AG04450 (cell line): ENCODE measurements around the gene OSBPL1A. TPM values are rescaled to one million over a fixed set of nuclear protein-coding genes. Genes with fewer than 3 reads are reported as not detected.

Source experiments
- CTCF ChIA-PET: fragments of 300-600, 350-600 bp; formaldehyde crosslinking; extraction: SDS; loops from one replicate; lab custom pipeline; 2022; ENCODE audit warnings: antibody characterized with exemption, inconsistent platforms; lab: Charles Lee
- POLR2A ChIA-PET: fragments of 350-600 bp; formaldehyde crosslinking; extraction: SDS; loops from one replicate; lab custom pipeline; 2021; ENCODE audit warnings: antibody characterized with exemption, inconsistent platforms; lab: Yijun Ruan, JAX
- DNase-seq: peaks from one replicate; pipeline ENCODE4 v3.0.0-alpha.2; 2011; ENCODE audit warnings: low read depth, low spot score
- H3K27ac ChIP-seq: one replicate; pipeline ENCODE4 v1.5.1; 2012; ENCODE audit warnings: low read depth, low read length, control low read depth
- H3K27me3 ChIP-seq: one replicate; pipeline ENCODE4 v1.6.0; 2012; ENCODE audit warnings: low read length; ENCODE audit not compliant: control insufficient read depth, insufficient read depth
- H3K4me3 ChIP-seq: 2 replicates; pipeline ENCODE4 v1.5.1; 2011; ENCODE audit warnings: mild to moderate bottlenecking, low read depth, low read length, control low read depth
- H3K9me3 ChIP-seq: 2 replicates; pipeline ENCODE4 v1.5.1; 2012; ENCODE audit warnings: low read length; ENCODE audit not compliant: control insufficient read depth, insufficient read depth
- polyA plus RNA-seq: library from polyadenylated mRNA; depleted of rRNA; stranded (reverse); fragments of >200 nt; gene quantifications from 2 replicates; pipeline ENCODE4 v1.2.3, GENCODE V29; 2011
- TF ChIP-seq, protein P1 (sequence below): IDR thresholded peaks from 2 replicates; pipeline ENCODE4 v1.5.1; 2011; ENCODE audit warnings: low read depth, low read length, control low read depth, inconsistent platforms

OSBPL1A gene
- polyA plus RNA-seq, 1 experiment, result 56.1 TPM

DNA sequence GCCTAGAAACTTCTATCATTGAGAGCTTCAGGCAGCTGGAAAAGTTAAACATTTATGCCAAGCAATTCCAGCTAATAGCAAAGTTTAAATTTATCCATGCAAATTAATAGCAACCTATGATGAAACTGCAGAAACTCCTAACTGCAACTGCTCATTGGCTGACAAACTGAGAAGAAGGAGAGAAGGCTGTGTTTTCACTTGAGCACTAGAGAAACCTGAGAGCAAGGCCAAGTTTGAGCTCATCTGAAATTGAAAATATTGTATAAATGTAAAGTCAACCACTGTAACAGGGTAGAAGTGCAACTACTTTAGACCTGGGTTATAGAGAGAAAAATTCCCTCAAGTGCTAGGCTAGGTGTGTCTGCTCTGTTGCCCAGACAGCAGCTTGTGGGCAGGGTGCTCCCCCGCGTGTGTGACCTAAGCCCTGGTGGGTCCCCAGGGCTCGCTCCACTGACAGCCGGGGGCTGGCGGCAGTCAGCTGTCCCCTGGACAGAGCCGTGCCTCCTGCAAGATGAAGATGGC is 208.6 kb downstream of the OSBPL1A start:
- Histone ChIP-seq H3K27ac (no peak overlapping the region), H3K27me3 (no peaks in the 10 kb centered on the region), H3K9me3 (no peaks in the 10 kb centered on the region), H3K4me3 (no peak overlapping the region)
- ChIA-PET CTCF (interaction anchor here (0.5 to 5.9 kb wide), 2 partner anchors 12 to 25 kb away, joined by 3 to 57 read pairs; no protein-coding TSS in a partner anchor), POLR2A (interaction anchor here (1.4 kb wide), 1 partner anchor 50 kb away, joined by 8 read pairs; the partner anchor contains the start of gene CABYR)
- no peak for DNase-seq
- TF ChIP-seq, protein P1, sequence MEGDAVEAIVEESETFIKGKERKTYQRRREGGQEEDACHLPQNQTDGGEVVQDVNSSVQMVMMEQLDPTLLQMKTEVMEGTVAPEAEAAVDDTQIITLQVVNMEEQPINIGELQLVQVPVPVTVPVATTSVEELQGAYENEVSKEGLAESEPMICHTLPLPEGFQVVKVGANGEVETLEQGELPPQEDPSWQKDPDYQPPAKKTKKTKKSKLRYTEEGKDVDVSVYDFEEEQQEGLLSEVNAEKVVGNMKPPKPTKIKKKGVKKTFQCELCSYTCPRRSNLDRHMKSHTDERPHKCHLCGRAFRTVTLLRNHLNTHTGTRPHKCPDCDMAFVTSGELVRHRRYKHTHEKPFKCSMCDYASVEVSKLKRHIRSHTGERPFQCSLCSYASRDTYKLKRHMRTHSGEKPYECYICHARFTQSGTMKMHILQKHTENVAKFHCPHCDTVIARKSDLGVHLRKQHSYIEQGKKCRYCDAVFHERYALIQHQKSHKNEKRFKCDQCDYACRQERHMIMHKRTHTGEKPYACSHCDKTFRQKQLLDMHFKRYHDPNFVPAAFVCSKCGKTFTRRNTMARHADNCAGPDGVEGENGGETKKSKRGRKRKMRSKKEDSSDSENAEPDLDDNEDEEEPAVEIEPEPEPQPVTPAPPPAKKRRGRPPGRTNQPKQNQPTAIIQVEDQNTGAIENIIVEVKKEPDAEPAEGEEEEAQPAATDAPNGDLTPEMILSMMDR, result no peak

DNA sequence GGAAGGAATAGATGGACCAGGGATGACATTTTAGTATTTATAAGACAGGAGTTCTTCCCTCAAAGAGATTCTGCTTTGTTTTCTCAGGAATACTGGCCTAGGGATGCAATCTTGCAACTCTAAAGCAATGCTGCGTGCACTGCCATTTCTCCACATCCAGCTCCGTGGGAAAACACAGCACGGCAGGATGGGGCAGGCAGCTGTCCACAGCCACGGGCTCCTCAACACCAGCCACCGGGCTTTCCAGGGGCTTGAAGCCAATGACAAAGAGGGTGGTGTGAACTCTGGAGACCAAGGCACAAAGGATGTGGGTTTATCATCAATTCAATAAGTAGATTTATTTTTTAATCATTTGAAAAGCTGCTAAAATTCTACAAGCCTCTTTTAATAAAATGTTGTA is 209.5 kb downstream of the OSBPL1A start:
- no peaks in the 10 kb centered on the region for H3K9me3 ChIP-seq
- POLR2A ChIA-PET, result interaction anchor here (1.4 kb wide), 1 partner anchor 49 kb away, joined by 8 read pairs; the partner anchor contains the start of gene CABYR
- H3K27ac ChIP-seq, result no peak overlapping the region
- no peak for DNase-seq
- no peak overlapping the region for H3K4me3 ChIP-seq
- H3K27me3 ChIP-seq, result no peaks in the 10 kb centered on the region
- CTCF ChIA-PET, result interaction anchor here (5.9 kb wide), 1 partner anchor 11 kb away, joined by 57 read pairs; no protein-coding TSS in a partner anchor
- TF ChIP-seq, protein P1, result no peak

DNA sequence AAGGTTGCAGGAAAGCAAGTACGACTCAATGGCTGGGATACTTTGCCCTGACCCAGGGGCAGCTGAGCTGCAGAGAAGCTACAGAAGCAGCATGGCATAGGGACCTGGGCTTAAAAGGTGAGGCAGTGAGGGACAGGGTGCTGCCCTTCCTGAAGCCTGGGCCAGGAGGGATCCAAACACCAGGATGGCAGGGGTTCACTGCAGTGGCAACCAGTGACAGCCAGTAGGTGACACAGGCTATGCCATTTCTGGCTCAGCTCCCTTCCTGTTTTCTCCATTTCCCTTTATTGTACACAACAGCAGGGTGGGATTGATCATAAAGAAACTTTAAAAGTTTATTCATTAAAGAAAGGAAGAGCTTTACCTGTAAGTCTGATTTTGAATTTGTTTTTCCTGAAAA is 209.9 kb downstream of the OSBPL1A start:
- ChIA-PET CTCF (interaction anchor here (5.9 kb wide), 1 partner anchor 11 kb away, joined by 57 read pairs; no protein-coding TSS in a partner anchor), POLR2A (no interaction called here)
- Histone ChIP-seq H3K9me3 (no peaks in the 10 kb centered on the region), H3K27me3 (no peaks in the 10 kb centered on the region), H3K4me3 (no peak overlapping the region), H3K27ac (no peak overlapping the region)
- TF ChIP-seq, protein P1, result no peak
- no peak for DNase-seq

DNA sequence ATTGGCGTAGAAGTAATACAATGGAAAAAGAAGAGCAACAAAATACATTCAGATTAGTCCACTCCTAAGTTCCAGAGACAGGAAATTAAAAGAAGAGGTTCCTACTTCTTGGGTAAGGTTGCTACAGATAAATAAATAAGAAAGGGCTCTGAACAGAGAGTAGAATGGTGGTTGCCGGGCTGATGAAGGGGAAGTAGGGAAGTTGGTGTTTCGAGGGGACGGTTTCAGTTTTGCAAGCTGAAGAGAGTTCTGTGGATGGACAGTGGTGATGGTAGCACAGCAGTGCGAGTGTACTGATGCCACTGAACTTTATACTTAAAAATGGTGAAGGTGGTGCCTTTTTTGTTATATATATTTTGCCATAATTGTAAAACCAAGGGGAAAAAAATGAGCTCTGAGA is 210.6 kb downstream of the OSBPL1A start:
- ChIA-PET POLR2A (no interaction called here), CTCF (interaction anchor here (5.9 kb wide), 1 partner anchor 10 kb away, joined by 57 read pairs; no protein-coding TSS in a partner anchor)
- H3K27ac ChIP-seq, result no peak overlapping the region
- TF ChIP-seq, protein P1, result no peak
- H3K27me3 ChIP-seq, result no peaks in the 10 kb centered on the region
- no peaks in the 10 kb centered on the region for H3K9me3 ChIP-seq
- no peak overlapping the region for H3K4me3 ChIP-seq
- DNase-seq, result no peak

DNA sequence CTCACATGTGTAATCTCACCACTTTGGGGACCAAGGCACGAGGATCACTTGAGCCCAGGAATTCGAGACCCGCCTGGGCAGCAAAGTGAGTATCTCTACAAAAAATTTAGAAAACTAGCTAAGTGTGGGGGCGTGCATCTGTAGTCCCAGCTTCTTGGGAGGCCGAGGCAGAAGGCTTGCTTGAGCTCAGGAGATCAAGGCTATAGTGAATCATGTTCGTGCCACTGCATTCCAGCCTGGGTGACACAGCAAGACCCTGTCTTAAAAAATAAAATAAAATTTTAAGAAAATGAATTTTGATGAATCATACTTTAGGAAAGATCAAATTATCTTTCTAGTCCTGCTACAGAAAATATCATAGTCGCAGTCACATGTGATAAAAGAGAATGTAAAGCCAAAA is 211.8 kb downstream of the OSBPL1A start:
- POLR2A ChIA-PET, result no interaction called here
- CTCF ChIA-PET, result interaction anchor here (1.2 kb wide), 1 partner anchor 9 kb away, joined by 5 read pairs; no protein-coding TSS in a partner anchor
- TF ChIP-seq, protein P1, result no peak
- H3K27ac ChIP-seq, result no peak overlapping the region
- no peak for DNase-seq
- no peaks in the 10 kb centered on the region for H3K27me3 ChIP-seq
- H3K9me3 ChIP-seq, result no peaks in the 10 kb centered on the region
- no peak overlapping the region for H3K4me3 ChIP-seq
